SJSA1 (cell line): ENCODE measurements around the gene PTPN22. TPM values are rescaled to one million over a fixed set of nuclear protein-coding genes. Genes with fewer than 3 reads are reported as not detected.

Experiments used
- DNase-seq, 2 experiments: peaks; one replicate each; pipeline ENCODE4 v3.0.0-alpha.2; 2015 to 2020; ENCODE audit warnings: low spot score in 2 of 2, low read depth in 1 of 2
- H3K27ac ChIP-seq: fragments of 250-450 bp; sonication (Bioruptor Pico); 2 replicates; pipeline ENCODE4 v1.5.1; 2020; ENCODE audit warnings: mild to moderate bottlenecking, moderate library complexity
- H3K27me3 ChIP-seq: fragments of 250-450 bp; sonication (Bioruptor Pico); replicated peaks from 2 replicates; pipeline ENCODE4 v1.5.1; 2020; ENCODE audit warnings: mild to moderate bottlenecking, moderate library complexity
- H3K36me3 ChIP-seq: fragments of 250-450 bp; sonication (Bioruptor Pico); 2 replicates; pipeline ENCODE4 v1.5.1; 2020; ENCODE audit warnings: mild to moderate bottlenecking
- H3K4me1 ChIP-seq: fragments of 250-450 bp; sonication (Bioruptor Pico); replicated peaks from 2 replicates; pipeline ENCODE4 v1.6.1; 2021; ENCODE audit warnings: mild to moderate bottlenecking
- H3K4me3 ChIP-seq: fragments of 250-450 bp; sonication (Bioruptor Pico); 2 replicates; pipeline ENCODE4 v1.5.1; 2020; ENCODE audit warnings: mild to moderate bottlenecking
- H3K9me3 ChIP-seq: fragments of 250-450 bp; sonication (Bioruptor Pico); replicated peaks from 2 replicates; pipeline ENCODE4 v1.5.1; 2020; ENCODE audit warnings: mild to moderate bottlenecking
- total RNA-seq: library from RNA; depleted of rRNA; stranded (reverse); fragments of >200 nt; shearing (Covaris generic); gene quantifications from 2 replicates; pipeline ENCODE4 v1.2.3, GENCODE V29; 2014; rRNA removed

Gene PTPN22
- total RNA-seq, result 0.72 and 1.5 TPM in 2 replicates

DNA sequence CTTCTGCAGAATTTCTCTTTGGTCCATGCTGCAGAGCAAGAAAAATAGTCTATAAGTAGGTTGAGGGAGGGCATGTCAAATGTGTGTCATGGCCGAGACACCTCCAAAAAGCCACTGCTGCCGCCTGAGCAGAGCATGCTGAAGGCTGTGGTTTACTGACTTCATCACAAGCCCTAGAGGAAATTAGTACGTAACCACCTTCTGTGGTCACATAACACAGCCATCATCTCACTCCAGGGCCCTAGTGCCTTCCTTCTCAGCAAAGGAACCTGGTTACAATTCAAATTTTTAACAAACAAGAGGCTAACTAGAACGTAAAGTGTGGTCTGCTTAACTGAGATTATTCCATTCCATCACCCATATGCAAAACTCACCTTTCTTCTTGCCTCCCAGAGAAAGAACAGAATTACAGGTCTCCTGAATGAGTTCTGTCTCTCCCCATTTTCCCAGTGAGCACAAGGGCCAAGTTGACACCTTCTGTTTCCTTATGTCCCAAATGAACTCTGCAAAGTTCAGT is at the start of gene PTPN22:
PTPN22 (minus strand) TSS at position 116 of the 517 bp plus-strand sequence.
- Histone ChIP-seq H3K27ac (no peak within 1 kb of the TSS), H3K27me3 (no peaks in the 10 kb centered on the region), H3K4me1 (peaks cover 27% of the 10 kb centered on the region), H3K4me3 (no peak within 1 kb of the TSS), H3K9me3 (no peaks in the 10 kb centered on the region), H3K36me3 (no peaks in the 10 kb centered on the region)
- peak in 1 of 2 experiments; percentile 27 for DNase-seq

DNA sequence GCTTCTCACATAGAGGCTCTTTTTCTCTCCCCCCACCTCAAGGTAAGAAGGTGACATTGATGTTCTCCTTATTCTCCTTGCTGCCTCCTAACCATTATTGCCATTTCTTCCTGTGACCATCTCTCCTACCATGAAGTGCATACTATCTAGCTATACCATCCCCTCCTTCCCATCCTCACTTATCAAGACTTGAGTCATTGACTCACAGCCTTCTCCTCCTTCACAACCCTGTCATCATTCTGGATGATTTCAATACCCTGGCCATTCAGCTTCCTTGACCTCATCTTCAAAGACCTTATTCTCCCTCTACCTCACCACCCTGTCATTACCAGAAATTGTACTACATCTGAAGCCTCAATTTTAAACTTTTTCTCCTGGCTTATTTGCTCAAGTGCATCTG is 46.7 kb upstream of the PTPN22 start:
- no peak for DNase-seq
- Histone ChIP-seq H3K9me3 (no peaks in the 10 kb centered on the region), H3K4me1 (no peaks in the 10 kb centered on the region), H3K36me3 (peaks cover 3% of the 10 kb centered on the region; the same call in 1 of the 2 replicates), H3K4me3 (no peak overlapping the region), H3K27me3 (no peaks in the 10 kb centered on the region), H3K27ac (no peak overlapping the region)

DNA sequence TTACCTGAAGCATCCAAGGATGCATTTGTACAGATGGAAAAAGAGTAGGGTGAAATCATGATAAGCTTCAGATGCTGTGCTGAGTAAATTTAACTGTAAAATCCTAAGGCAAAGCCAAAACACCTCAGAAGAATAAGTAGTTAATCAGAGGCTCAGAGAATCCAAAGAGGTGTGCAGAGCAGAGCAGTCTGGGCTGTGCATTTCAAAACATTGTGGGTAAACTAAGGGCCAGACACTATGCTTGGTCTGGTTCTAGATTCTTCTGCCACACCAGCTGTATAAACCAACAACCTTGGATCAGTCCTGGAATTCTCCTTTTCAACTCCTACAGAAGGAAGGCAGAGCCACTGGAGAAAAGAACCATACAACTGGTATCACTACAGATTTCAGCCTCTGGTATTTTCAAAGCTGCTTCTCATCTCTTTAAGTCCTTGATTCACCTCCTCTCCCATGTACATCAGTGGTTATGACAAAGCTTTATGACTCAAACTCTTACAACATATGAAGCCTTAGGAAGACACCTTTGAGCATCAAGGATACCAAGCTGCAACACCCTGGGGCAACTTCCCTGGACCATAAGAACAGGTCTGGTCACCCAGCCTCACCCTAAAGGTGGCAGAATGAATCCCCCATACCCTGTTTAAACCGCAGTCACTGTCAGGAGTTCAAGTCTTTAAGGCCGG is 46.0 kb upstream of the PTPN22 start:
- Histone ChIP-seq H3K27ac (no peak overlapping the region), H3K27me3 (no peaks in the 10 kb centered on the region), H3K4me3 (no peak overlapping the region), H3K9me3 (no peaks in the 10 kb centered on the region), H3K4me1 (no peaks in the 10 kb centered on the region), H3K36me3 (peaks cover 8% of the 10 kb centered on the region)
- no peak for DNase-seq

DNA sequence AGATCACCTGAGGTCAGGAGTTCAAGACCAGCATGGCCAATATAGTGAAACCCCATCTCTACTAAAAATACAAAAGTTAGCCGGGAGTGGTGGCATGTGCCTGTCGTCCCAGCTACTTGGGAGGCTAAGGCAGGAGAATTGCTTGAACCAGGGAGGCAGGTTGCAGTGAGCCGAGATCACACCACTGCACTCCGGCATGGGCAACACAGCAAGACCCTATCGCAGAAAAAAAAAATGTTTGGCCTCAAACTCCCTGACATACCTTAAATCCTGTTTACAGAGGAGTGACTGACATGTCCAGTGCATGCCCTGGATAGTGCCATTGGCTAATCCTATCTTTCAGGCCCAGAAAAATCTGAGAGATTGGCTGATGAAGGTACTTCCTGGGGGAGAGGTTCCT is 45.5 kb upstream of the PTPN22 start:
- no peak overlapping the region for H3K27ac ChIP-seq
- H3K27me3 ChIP-seq, result no peaks in the 10 kb centered on the region
- no peak overlapping the region for H3K4me3 ChIP-seq
- no peaks in the 10 kb centered on the region for H3K9me3 ChIP-seq
- peaks cover 14% of the 10 kb centered on the region for H3K36me3 ChIP-seq
- no peak for DNase-seq
- H3K4me1 ChIP-seq, result no peaks in the 10 kb centered on the region

DNA sequence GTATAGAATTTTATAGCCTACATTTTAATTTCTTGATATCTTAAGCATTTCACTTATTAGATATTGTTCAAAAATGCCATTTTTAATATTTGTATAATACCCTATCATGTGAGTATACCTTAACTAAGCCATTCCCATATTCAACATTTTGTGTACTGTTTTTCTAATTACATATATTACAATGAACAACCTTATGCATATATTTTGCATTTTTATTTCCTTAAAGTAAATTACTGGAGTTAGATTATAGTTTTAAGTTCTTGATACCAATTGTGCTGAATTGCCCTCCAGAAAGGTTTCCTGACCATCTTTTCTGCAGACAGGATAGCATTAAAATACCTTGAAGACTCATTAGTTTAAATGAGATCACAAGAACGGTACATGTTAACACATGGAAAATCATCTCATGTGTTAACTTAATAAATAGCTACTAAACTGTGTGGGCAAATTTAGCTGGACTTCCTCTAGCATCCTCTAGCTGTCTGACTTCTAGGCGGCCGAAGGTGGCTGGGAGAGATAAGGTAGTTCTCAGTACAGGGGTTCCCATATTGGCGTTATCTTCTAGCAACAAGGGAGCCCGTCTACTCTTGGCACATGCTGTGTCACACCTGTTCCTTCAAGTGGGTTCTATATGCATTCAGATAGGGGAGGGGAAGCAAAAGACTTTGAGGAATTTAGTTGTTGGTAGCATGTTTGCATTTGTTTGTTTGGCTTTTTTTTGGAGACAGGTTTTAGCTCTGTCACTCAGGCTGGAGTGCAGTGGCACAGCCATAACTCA is 42.6 kb upstream of the PTPN22 start:
- H3K4me1 ChIP-seq, result no peaks in the 10 kb centered on the region
- H3K4me3 ChIP-seq, result no peak overlapping the region
- no peaks in the 10 kb centered on the region for H3K9me3 ChIP-seq
- no peak overlapping the region for H3K27ac ChIP-seq
- H3K27me3 ChIP-seq, result no peaks in the 10 kb centered on the region
- DNase-seq, result no peak
- peaks cover 43% of the 10 kb centered on the region for H3K36me3 ChIP-seq

DNA sequence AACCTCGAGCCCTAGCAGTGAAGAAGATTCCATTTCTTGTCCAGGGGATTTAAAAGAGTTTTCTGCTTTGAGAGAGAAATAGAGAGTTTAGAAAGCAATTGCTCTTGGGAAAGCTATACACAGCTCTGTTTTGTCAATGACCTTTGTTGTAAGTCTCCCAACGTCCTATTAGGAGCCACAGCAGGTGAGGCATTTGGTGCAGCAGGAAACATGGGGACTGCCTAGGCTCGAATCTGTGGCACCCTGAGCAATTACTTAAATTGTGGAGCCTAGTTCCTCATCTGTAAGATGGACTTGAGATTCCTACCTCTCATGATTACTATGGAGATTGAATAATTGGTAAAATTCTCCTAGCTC is 41.8 kb upstream of the PTPN22 start:
- H3K36me3 ChIP-seq, result peaks cover 51% of the 10 kb centered on the region
- no peaks in the 10 kb centered on the region for H3K4me1 ChIP-seq
- H3K27ac ChIP-seq, result no peak overlapping the region
- no peaks in the 10 kb centered on the region for H3K9me3 ChIP-seq
- H3K4me3 ChIP-seq, result no peak overlapping the region
- no peaks in the 10 kb centered on the region for H3K27me3 ChIP-seq
- DNase-seq, result no peak

DNA sequence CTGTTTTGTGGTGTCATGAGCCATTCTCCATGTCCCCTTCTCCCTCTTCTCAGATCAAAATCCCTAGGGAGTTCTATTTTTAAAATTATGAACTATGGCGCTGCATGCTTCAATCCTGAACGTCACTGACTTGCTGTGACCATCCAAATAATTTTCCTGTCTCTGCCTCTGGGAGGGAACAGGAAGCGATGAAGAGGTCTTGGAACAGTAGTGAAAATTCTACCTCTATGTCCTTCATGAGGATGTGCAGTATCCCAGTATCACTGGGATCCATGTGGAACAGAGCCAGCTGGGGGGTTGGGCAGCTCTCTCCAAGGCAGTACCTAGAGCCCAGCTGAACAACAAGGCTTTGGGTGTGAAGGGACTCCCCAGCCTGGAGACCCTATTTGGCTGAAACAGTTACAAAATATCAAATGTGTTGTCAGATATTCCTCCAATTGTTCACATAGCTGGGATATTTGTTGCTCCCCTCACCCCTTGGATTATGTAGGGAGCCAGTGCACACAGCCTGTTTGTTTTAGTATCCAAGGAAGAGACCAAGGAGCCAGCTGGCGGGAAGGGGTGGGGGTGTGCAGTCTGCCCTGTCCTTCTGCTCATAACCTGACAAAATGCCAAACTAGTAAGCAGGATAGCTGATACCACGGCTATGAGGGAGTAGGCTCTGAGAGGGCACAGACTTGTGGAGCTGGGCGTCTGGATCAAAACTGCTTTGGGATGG is 41.2 kb upstream of the PTPN22 start:
- Histone ChIP-seq H3K4me1 (no peaks in the 10 kb centered on the region), H3K27me3 (no peaks in the 10 kb centered on the region), H3K4me3 (no peak overlapping the region), H3K36me3 (peaks cover 56% of the 10 kb centered on the region), H3K27ac (no peak overlapping the region), H3K9me3 (no peaks in the 10 kb centered on the region)
- DNase-seq, result no peak

DNA sequence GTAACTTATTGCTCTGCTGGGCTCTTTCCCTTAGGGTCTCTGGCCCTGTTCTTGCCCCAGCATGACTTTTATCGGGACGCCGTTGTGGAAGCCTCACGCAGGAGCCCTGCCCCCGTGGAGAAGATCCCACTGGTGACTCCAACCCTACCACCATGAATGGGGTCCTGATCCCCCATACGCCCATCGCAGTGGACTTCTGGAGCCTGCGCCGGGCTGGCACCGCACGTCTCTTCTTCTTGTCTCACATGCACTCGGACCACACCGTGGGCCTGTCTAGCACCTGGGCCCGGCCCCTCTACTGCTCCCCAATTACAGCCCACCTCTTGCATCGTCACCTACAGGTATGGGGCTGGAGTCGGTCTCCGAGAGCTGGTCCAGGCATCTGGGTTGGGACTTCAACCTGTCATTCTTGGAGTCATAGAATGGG is 33.9 kb upstream of the PTPN22 start:
- Histone ChIP-seq H3K27me3 (no peaks in the 10 kb centered on the region), H3K27ac (peak overlapping the region; percentile 28), H3K36me3 (peaks cover 57% of the 10 kb centered on the region), H3K4me3 (peak overlapping the region; percentile 61), H3K9me3 (no peaks in the 10 kb centered on the region), H3K4me1 (peaks cover 15% of the 10 kb centered on the region)
- DNase-seq, result no peak

DNA sequence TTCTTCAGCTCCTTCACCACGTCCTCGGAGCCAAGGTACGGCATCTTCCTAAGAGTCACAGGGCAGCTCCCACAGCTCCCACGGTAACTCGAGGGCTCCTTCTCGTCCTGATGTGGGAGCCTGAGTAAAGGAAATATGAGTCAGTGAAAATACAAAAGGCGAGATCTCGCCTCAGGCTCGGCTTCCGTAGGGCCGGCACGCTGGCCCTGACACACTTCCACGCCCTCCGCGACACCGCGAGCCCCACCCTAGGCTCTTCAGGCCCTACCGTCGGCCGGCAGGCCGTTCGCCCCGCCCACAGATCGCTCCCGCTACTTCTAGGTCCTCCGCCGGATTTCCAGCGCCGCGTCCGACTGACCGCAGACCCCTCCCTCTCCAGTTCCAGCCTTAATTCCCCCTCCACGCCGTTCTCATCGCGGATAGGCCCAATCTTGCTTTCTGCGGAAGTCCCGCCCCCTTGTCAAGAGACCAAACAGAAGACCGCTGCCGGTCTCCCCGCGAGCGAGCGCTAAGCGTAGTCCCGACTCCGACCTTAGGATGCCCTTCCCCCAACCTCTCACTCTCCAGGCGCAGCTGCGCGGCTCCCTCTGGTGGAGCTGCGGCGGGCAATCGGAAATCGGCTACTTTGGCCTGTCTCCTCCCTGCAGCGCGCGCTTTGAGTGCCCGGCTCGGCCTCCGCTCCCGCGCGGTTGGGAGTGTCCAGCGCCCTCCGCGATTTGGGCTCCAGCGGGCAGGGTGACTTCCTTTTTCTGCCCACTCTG is 33.3 kb upstream of the PTPN22 start, which contains the start of the genes AP4B1 and DCLRE1B:
AP4B1 (minus strand) TSS at position 126 of the 761 bp plus-strand sequence; CDS start at position 44, 82 bp downstream.
DCLRE1B (plus strand) TSS at position 653 of the 761 bp plus-strand sequence. CDS start 261 bp downstream, outside the sequence.
- no peaks in the 10 kb centered on the region for H3K9me3 ChIP-seq
- peak; percentile 100 for DNase-seq
- H3K4me1 ChIP-seq, result peaks cover 15% of the 10 kb centered on the region
- H3K27ac ChIP-seq, result peak within 1 kb of the TSS; percentile 62
- H3K27me3 ChIP-seq, result no peaks in the 10 kb centered on the region
- peak within 1 kb of the TSS; percentile 61 for H3K4me3 ChIP-seq
- peaks cover 57% of the 10 kb centered on the region for H3K36me3 ChIP-seq

DNA sequence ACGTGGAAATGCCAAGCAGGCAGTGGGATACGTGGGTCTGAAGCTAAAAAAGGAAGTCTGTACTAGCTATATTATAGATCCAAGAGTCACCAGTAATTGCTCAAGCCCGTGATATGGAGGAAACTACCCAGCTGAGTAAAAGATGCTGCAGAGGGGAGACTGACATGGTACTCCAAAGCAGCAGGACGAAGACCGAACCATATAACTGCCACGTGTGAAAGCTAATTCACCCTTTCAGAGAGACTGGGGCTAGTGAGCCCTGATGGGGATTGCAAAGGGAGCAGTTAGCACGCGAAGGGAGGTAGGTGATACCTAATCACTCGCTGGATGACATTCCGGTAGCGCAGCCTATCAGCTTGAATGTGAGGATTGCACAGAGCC is 32.8 kb upstream of the PTPN22 start:
- no peaks in the 10 kb centered on the region for H3K9me3 ChIP-seq
- no peak for DNase-seq
- H3K27me3 ChIP-seq, result no peaks in the 10 kb centered on the region
- H3K4me1 ChIP-seq, result peaks cover 15% of the 10 kb centered on the region
- peak overlapping the region; percentile 62 for H3K27ac ChIP-seq
- H3K4me3 ChIP-seq, result peak overlapping the region; percentile 61
- peaks cover 57% of the 10 kb centered on the region for H3K36me3 ChIP-seq

DNA sequence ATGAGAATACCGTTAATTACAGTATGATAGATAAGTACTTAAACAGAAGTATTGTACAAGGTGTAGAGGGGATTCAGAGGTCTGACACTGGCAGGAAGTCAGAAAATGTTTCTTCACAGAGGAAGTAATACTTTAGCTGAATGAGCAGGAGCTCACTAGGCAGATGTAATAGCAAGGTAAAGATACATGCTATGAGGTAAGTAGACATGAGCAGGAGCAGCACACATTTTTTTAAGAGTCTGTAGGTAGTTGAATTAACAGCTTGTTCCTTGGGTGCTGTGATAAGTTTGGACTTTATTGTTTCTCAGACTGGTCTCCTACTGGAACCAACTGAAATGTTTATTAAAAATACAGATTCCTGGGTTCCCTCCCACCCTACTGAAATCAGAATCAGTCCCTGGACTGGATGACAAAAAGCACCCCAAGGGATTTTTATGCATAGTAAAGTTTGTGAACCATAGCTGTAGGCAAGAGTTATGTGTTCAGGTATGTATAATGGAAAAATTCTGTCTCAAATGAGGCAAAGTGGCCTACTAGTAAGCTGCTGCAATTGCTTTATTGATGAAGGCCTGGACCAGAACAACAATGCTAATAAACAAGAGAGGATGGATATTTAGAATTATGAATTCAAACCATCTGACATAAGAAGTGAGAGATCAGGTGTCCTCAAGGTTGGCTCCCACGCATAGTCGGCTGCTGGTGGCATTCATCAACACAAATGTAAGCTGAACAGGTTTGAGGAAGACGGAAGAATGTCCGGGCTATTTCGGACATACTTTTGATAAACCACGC is 32.2 kb upstream of the PTPN22 start:
- Histone ChIP-seq H3K27ac (peak overlapping the region; percentile 62), H3K4me3 (peak overlapping the region; percentile 61), H3K27me3 (no peaks in the 10 kb centered on the region), H3K36me3 (peaks cover 56% of the 10 kb centered on the region), H3K4me1 (peaks cover 15% of the 10 kb centered on the region), H3K9me3 (no peaks in the 10 kb centered on the region)
- peak in 1 of 2 experiments; percentile 23 for DNase-seq

DNA sequence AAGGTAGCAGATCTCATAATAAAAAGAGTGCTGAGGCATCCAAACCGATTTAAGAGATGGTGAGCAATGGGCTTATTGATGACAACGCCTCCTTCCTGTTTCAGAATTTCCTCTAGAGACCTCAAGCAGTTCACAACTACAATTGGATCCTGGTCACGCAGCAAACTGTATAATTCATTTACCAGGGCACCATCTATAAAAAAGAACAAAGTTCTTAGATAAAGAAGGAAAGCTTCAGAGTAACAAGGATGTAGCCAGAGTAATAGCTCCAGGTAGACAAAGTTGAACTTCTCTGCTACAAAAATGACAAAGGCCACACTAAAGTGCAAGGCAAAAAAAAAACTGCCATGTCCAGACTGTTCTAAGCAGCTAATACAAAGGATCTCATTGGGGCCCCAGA is 29.7 kb upstream of the PTPN22 start:
- Histone ChIP-seq H3K27me3 (no peaks in the 10 kb centered on the region), H3K27ac (no peak overlapping the region), H3K9me3 (no peaks in the 10 kb centered on the region), H3K4me1 (peaks cover 11% of the 10 kb centered on the region), H3K36me3 (peaks cover 60% of the 10 kb centered on the region), H3K4me3 (no peak overlapping the region)
- no peak for DNase-seq
